ENCODE measurements around the gene MTG1.

DNA sequence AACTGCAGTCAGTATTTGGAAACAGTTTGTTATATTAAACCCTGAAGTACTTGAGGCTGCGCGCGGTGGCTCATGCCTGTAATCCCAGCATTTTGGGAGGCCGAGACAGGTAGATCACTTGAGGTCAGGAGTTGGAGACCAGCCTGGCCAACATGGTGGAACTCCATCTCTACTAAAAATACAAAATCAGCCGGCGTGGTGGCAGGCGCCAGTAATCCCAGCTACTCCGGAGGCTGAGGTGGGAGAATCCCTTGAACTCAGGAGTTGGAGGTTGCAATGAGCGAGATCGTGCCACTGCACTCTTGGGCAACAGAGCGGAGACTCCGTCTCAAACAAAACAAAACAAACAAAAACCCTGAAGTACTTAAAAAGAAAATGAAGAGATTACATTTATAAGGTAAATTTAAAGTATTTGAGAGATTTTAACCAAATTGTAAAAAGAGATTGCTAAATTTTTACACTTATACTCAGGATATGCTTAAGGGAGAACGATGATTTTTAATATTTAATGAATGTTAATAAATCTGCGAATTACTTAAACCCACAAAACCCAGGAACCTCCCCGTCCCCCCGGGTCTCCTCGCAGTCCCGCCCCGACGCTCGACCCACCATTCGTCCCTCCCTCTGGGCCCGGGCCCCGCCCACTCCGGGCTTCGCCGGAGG lies 425 bp upstream of the MTG1 start:
- TF ChIP-seq, protein P1, sequence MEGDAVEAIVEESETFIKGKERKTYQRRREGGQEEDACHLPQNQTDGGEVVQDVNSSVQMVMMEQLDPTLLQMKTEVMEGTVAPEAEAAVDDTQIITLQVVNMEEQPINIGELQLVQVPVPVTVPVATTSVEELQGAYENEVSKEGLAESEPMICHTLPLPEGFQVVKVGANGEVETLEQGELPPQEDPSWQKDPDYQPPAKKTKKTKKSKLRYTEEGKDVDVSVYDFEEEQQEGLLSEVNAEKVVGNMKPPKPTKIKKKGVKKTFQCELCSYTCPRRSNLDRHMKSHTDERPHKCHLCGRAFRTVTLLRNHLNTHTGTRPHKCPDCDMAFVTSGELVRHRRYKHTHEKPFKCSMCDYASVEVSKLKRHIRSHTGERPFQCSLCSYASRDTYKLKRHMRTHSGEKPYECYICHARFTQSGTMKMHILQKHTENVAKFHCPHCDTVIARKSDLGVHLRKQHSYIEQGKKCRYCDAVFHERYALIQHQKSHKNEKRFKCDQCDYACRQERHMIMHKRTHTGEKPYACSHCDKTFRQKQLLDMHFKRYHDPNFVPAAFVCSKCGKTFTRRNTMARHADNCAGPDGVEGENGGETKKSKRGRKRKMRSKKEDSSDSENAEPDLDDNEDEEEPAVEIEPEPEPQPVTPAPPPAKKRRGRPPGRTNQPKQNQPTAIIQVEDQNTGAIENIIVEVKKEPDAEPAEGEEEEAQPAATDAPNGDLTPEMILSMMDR (IDR thresholded peaks at IDR 0.05) = no peak
- no peak for TF ChIP-seq POLR2A (IDR thresholded peaks at IDR 0.05)
